Thoracic aorta (tissue), 2 donors: ENCODE results near the gene PAQR7. TPM values are rescaled to one million over a fixed set of nuclear protein-coding genes. Genes with fewer than 3 reads are reported as not detected.

Source experiments
- ATAC-seq: fragments of 150-250 bp; one replicate; pipeline ENCODE4 v1.8.0; 2017; ENCODE audit warnings: low read depth; ENCODE audit not compliant: insufficient number of reproducible peaks, low FRiP score
- DNase-seq: peaks from one replicate; pipeline ENCODE4 v3.0.0-alpha.2; 2020; ENCODE audit warnings: low spot score
- H3K27ac ChIP-seq, 2 donors: fragments of 200-600 bp; sonication (generic); 1 replicate in 1 of 2; 2 replicates in 1 of 2; pipeline ENCODE4 v1.5.1; 2016; ENCODE audit warnings: mild to moderate bottlenecking in 2 of 2, moderate library complexity in 2 of 2
- H3K27me3 ChIP-seq: fragments of 200-600 bp; sonication (generic); replicated peaks from 2 replicates; pipeline ENCODE4 v1.6.0; 2016; ENCODE audit warnings: mild to moderate bottlenecking; ENCODE audit not compliant: insufficient read depth
- H3K36me3 ChIP-seq: fragments of 200-600 bp; sonication (generic); one replicate; pipeline ENCODE4 v1.5.1; 2016
- H3K4me1 ChIP-seq, 2 donors: fragments of 200-600 bp; sonication (generic); 1 replicate in 1 of 2; 2 replicates in 1 of 2; pipeline versions ENCODE4 v1.5.1 to v1.6.0; 2016; ENCODE audit warnings: low read depth in 2 of 2, mild to moderate bottlenecking in 1 of 2; ENCODE audit not compliant: control insufficient read depth in 1 of 2
- H3K4me3 ChIP-seq: fragments of 200-600 bp; sonication (generic); 2 replicates; pipeline ENCODE4 v1.5.1; 2016; ENCODE audit warnings: mild to moderate bottlenecking
- H3K9me3 ChIP-seq: fragments of 200-600 bp; sonication (generic); 2 replicates; pipeline ENCODE4 v1.5.1; 2016
- CTCF ChIP-seq: fragments of 200-600 bp; sonication (generic); IDR thresholded peaks from one replicate; pipeline ENCODE4 v1.5.1; 2019; ENCODE audit warnings: antibody characterized with exemption
- total RNA-seq, 2 donors: library from RNA; depleted of rRNA; stranded (reverse); fragments of >200 nt; gene quantifications; one replicate each; pipeline versions ENCODE4 v1.1.0 to v1.2.3, GENCODE V29; 2016

PAQR7 gene
- total RNA-seq, 2 donors from 2014 or later: 7.0 to 7.1 TPM

- Histone ChIP-seq H3K4me3 (no peak overlapping the region), H3K27me3 (no peaks in the 10 kb centered on the region), H3K4me1 (peaks cover 10 to 21% of the 10 kb centered on the region in 2 donors), H3K36me3 (no peaks in the 10 kb centered on the region), H3K9me3 (no peaks in the 10 kb centered on the region), H3K27ac (peak overlapping the region; percentile 73 to 89)
- no peak for DNase-seq
- ATAC-seq: no peak
- no peak for TF ChIP-seq CTCF
Measured at GRCh38 chr1:25893116-25893515, 17.6 kb upstream of the PAQR7 start.

- no peaks in the 10 kb centered on the region for H3K27me3 ChIP-seq
- H3K27ac ChIP-seq: peak overlapping the region; percentile 48 to 89
- no peaks in the 10 kb centered on the region for H3K36me3 ChIP-seq
- H3K4me1 ChIP-seq: peaks cover 10 to 21% of the 10 kb centered on the region in 2 donors
- H3K4me3 ChIP-seq: no peak overlapping the region
- DNase-seq (no peak), ATAC-seq (no peak)
- no peaks in the 10 kb centered on the region for H3K9me3 ChIP-seq
- no peak for TF ChIP-seq CTCF
Measured at GRCh38 chr1:25891606-25892005, 16.1 kb upstream of the PAQR7 start.

GRCh38 chr1:25890239-25891034, 14.9 kb upstream of the PAQR7 start:
- ATAC-seq (no peak), DNase-seq (no peak)
- H3K4me3 ChIP-seq: no peak overlapping the region
- no peaks in the 10 kb centered on the region for H3K36me3 ChIP-seq
- H3K27ac ChIP-seq: no peak overlapping the region
- no peaks in the 10 kb centered on the region for H3K27me3 ChIP-seq
- no peaks in the 10 kb centered on the region for H3K9me3 ChIP-seq
- H3K4me1 ChIP-seq: peaks cover 10 to 17% of the 10 kb centered on the region in 2 donors
- TF ChIP-seq CTCF: no peak

DNA sequence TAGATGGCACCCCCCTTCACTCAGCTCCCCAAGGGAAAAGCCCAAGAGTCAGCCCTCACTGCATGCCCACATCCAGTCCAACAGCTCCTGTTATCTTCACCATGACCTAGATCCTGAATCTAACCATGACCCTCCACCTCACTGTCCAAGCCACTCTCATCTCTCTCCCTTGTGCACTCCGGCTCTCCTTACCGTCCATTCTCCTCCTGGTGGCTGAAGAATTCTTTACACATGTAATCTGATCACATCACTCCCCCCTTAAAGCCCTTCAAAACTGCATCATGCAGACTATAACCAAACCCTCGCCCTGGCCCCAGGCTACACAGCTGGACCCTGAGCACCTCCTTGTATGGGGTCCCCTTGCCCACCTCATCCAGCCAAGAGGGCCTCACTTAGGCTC, 14.0 kb upstream of the PAQR7 start:
- H3K4me3 ChIP-seq: no peak overlapping the region
- no peak overlapping the region for H3K27ac ChIP-seq
- ATAC-seq (no peak), DNase-seq (no peak)
- TF ChIP-seq CTCF: no peak
- no peaks in the 10 kb centered on the region for H3K9me3 ChIP-seq
- H3K36me3 ChIP-seq: no peaks in the 10 kb centered on the region
- no peaks in the 10 kb centered on the region for H3K27me3 ChIP-seq
- peaks cover 10 to 17% of the 10 kb centered on the region in 2 donors for H3K4me1 ChIP-seq

GRCh38 chr1:25888426-25888987, 13.0 kb upstream of the PAQR7 start:
- Histone ChIP-seq H3K27me3 (no peaks in the 10 kb centered on the region), H3K27ac (no peak overlapping the region), H3K4me3 (no peak overlapping the region), H3K36me3 (no peaks in the 10 kb centered on the region), H3K9me3 (no peaks in the 10 kb centered on the region), H3K4me1 (peaks cover 10 to 17% of the 10 kb centered on the region in 2 donors)
- ATAC-seq: no peak
- DNase-seq: no peak
- no peak for TF ChIP-seq CTCF
